ENCODE results near the gene FREM2.

FREM2 gene

GRCh38 chr13:38661010-38661675 lies 25.7 kb upstream of the FREM2 start:
- Histone ChIP-seq H4K12ac (ENCODE audit: low read depth, low read length) (no peak overlapping the region), H3K27me3 (ENCODE audit: insufficient read depth, low read length) (no peaks in the 10 kb centered on the region), H3K9me3 (ENCODE audit: insufficient read depth, low read depth, low read length) (no peaks in the 10 kb centered on the region), H3K9ac (ENCODE audit: low read length) (no peak overlapping the region), H3K79me1 (ENCODE audit: low read length) (no peaks in the 10 kb centered on the region), H2BK5ac (ENCODE audit: low read depth, low read length, poor library complexity) (no peak overlapping the region), H3K18ac (ENCODE audit: low read length) (no peak overlapping the region), H2AK5ac (ENCODE audit: low read length) (no peak overlapping the region), H3K14ac (ENCODE audit: low read length) (no peak overlapping the region), H4K91ac (ENCODE audit: low read depth, low read length) (no peak overlapping the region), H3K4me2 (ENCODE audit: low read length) (no peak overlapping the region), H4K8ac (ENCODE audit: low read depth, low read length) (no peak overlapping the region), H3K23ac (ENCODE audit: low read length) (no peak overlapping the region), H3K27ac (ENCODE audit: low read depth, low read length) (no peak overlapping the region), H3K36me3 (ENCODE audit: control insufficient read depth in 1 of 2, insufficient read depth in 2 of 2, low read length in 2 of 2) (no peaks in the 10 kb centered on the region), H3K4me3 (ENCODE audit: low read depth, low read length) (no peak overlapping the region), H2BK12ac (ENCODE audit: low read length) (no peak overlapping the region), H3K79me2 (ENCODE audit: control insufficient read depth, insufficient read depth, low read length, poor library complexity) (no peaks in the 10 kb centered on the region), H3K4me1 (ENCODE audit: control insufficient read depth in 1 of 2, insufficient read depth in 2 of 2, low read length in 2 of 2) (no peaks in the 10 kb centered on the region), H2AFZ (ENCODE audit: insufficient read depth, low read length, poor library complexity) (no peak overlapping the region), H3K4ac (ENCODE audit: low read depth, low read length) (no peak overlapping the region), H2BK120ac (ENCODE audit: insufficient read depth, low read length, poor library complexity) (no peak overlapping the region)
- DNase-seq: no peak
- WGBS (ENCODE audit: extremely low coverage, insufficient coverage, insufficient read length): no CpG with 5 or more reads among the region's 2 CpGs

GRCh38 chr13:38662362-38662761 lies 24.5 kb upstream of the FREM2 start:
- no peak overlapping the region for H3K4me3 ChIP-seq (ENCODE audit: low read depth, low read length)
- no peaks in the 10 kb centered on the region for H3K27me3 ChIP-seq (ENCODE audit: insufficient read depth, low read length)
- no peak overlapping the region for H3K18ac ChIP-seq (ENCODE audit: low read length)
- H3K4me2 ChIP-seq (ENCODE audit: low read length): no peak overlapping the region
- no peak for DNase-seq
- H3K23ac ChIP-seq (ENCODE audit: low read length): no peak overlapping the region
- H3K79me2 ChIP-seq (ENCODE audit: control insufficient read depth, insufficient read depth, low read length, poor library complexity): no peaks in the 10 kb centered on the region
- H2BK120ac ChIP-seq (ENCODE audit: insufficient read depth, low read length, poor library complexity): no peak overlapping the region
- no peak overlapping the region for H2AFZ ChIP-seq (ENCODE audit: insufficient read depth, low read length, poor library complexity)
- no peak overlapping the region for H2BK12ac ChIP-seq (ENCODE audit: low read length)
- no peak overlapping the region for H3K9ac ChIP-seq (ENCODE audit: low read length)
- no peaks in the 10 kb centered on the region for H3K4me1 ChIP-seq (ENCODE audit: control insufficient read depth in 1 of 2, insufficient read depth in 2 of 2, low read length in 2 of 2)
- H3K14ac ChIP-seq (ENCODE audit: low read length): no peak overlapping the region
- no peak overlapping the region for H3K4ac ChIP-seq (ENCODE audit: low read depth, low read length)
- no peak overlapping the region for H4K12ac ChIP-seq (ENCODE audit: low read depth, low read length)
- no peaks in the 10 kb centered on the region for H3K79me1 ChIP-seq (ENCODE audit: low read length)
- no CpG with 5 or more reads among the region's 2 CpGs for WGBS (ENCODE audit: extremely low coverage, insufficient coverage, insufficient read length)
- H2AK5ac ChIP-seq (ENCODE audit: low read length): no peak overlapping the region
- no peaks in the 10 kb centered on the region for H3K36me3 ChIP-seq (ENCODE audit: control insufficient read depth in 1 of 2, insufficient read depth in 2 of 2, low read length in 2 of 2)
- H4K91ac ChIP-seq (ENCODE audit: low read depth, low read length): no peak overlapping the region
- no peaks in the 10 kb centered on the region for H3K9me3 ChIP-seq (ENCODE audit: insufficient read depth, low read depth, low read length)
- no peak overlapping the region for H2BK5ac ChIP-seq (ENCODE audit: low read depth, low read length, poor library complexity)
- H4K8ac ChIP-seq (ENCODE audit: low read depth, low read length): no peak overlapping the region
- no peak overlapping the region for H3K27ac ChIP-seq (ENCODE audit: low read depth, low read length)

GRCh38 chr13:38664906-38665305 lies 22.0 kb upstream of the FREM2 start:
- no peak overlapping the region for H3K27ac ChIP-seq (ENCODE audit: low read depth, low read length)
- no peak overlapping the region for H3K4ac ChIP-seq (ENCODE audit: low read depth, low read length)
- H3K9me3 ChIP-seq (ENCODE audit: insufficient read depth, low read depth, low read length): no peaks in the 10 kb centered on the region
- H3K4me2 ChIP-seq (ENCODE audit: low read length): no peak overlapping the region
- no peak overlapping the region for H4K12ac ChIP-seq (ENCODE audit: low read depth, low read length)
- no peak overlapping the region for H3K14ac ChIP-seq (ENCODE audit: low read length)
- WGBS (ENCODE audit: extremely low coverage, insufficient coverage, insufficient read length): no CpG with 5 or more reads among the region's 2 CpGs
- no peak for DNase-seq
- no peak overlapping the region for H2BK120ac ChIP-seq (ENCODE audit: insufficient read depth, low read length, poor library complexity)
- H3K23ac ChIP-seq (ENCODE audit: low read length): no peak overlapping the region
- H3K27me3 ChIP-seq (ENCODE audit: insufficient read depth, low read length): no peaks in the 10 kb centered on the region
- H3K9ac ChIP-seq (ENCODE audit: low read length): no peak overlapping the region
- no peak overlapping the region for H3K4me3 ChIP-seq (ENCODE audit: low read depth, low read length)
- H2AFZ ChIP-seq (ENCODE audit: insufficient read depth, low read length, poor library complexity): no peak overlapping the region
- no peak overlapping the region for H3K18ac ChIP-seq (ENCODE audit: low read length)
- H3K36me3 ChIP-seq (ENCODE audit: control insufficient read depth in 1 of 2, insufficient read depth in 2 of 2, low read length in 2 of 2): no peaks in the 10 kb centered on the region
- H2AK5ac ChIP-seq (ENCODE audit: low read length): no peak overlapping the region
- H3K79me2 ChIP-seq (ENCODE audit: control insufficient read depth, insufficient read depth, low read length, poor library complexity): no peaks in the 10 kb centered on the region
- no peak overlapping the region for H4K8ac ChIP-seq (ENCODE audit: low read depth, low read length)
- no peak overlapping the region for H2BK12ac ChIP-seq (ENCODE audit: low read length)
- no peaks in the 10 kb centered on the region for H3K79me1 ChIP-seq (ENCODE audit: low read length)
- H4K91ac ChIP-seq (ENCODE audit: low read depth, low read length): no peak overlapping the region
- H3K4me1 ChIP-seq (ENCODE audit: control insufficient read depth in 1 of 2, insufficient read depth in 2 of 2, low read length in 2 of 2): no peaks in the 10 kb centered on the region
- H2BK5ac ChIP-seq (ENCODE audit: low read depth, low read length, poor library complexity): no peak overlapping the region

- H3K79me2 ChIP-seq (ENCODE audit: control insufficient read depth, insufficient read depth, low read length, poor library complexity): no peaks in the 10 kb centered on the region
- H3K27ac ChIP-seq (ENCODE audit: low read depth, low read length): no peak overlapping the region
- no peak overlapping the region for H2AK5ac ChIP-seq (ENCODE audit: low read length)
- H2AFZ ChIP-seq (ENCODE audit: insufficient read depth, low read length, poor library complexity): no peak overlapping the region
- H3K79me1 ChIP-seq (ENCODE audit: low read length): peaks cover 2% of the 10 kb centered on the region
- no peak overlapping the region for H4K12ac ChIP-seq (ENCODE audit: low read depth, low read length)
- H2BK5ac ChIP-seq (ENCODE audit: low read depth, low read length, poor library complexity): no peak overlapping the region
- H3K36me3 ChIP-seq (ENCODE audit: control insufficient read depth in 1 of 2, insufficient read depth in 2 of 2, low read length in 2 of 2): no peaks in the 10 kb centered on the region
- H3K9me3 ChIP-seq (ENCODE audit: insufficient read depth, low read depth, low read length): no peaks in the 10 kb centered on the region
- no peak for DNase-seq
- H3K18ac ChIP-seq (ENCODE audit: low read length): no peak overlapping the region
- no peaks in the 10 kb centered on the region for H3K27me3 ChIP-seq (ENCODE audit: insufficient read depth, low read length)
- H2BK120ac ChIP-seq (ENCODE audit: insufficient read depth, low read length, poor library complexity): no peak overlapping the region
- no peak overlapping the region for H3K14ac ChIP-seq (ENCODE audit: low read length)
- no peak overlapping the region for H4K91ac ChIP-seq (ENCODE audit: low read depth, low read length)
- no CpG with 5 or more reads among the region's 6 CpGs for WGBS (ENCODE audit: extremely low coverage, insufficient coverage, insufficient read length)
- H3K9ac ChIP-seq (ENCODE audit: low read length): no peak overlapping the region
- peak overlapping the region; percentile 55 for H2BK12ac ChIP-seq (ENCODE audit: low read length)
- H3K4ac ChIP-seq (ENCODE audit: low read depth, low read length): no peak overlapping the region
- peaks cover 0 to 4% of the 10 kb centered on the region in 2 experiments for H3K4me1 ChIP-seq (ENCODE audit: control insufficient read depth in 1 of 2, insufficient read depth in 2 of 2, low read length in 2 of 2)
- no peak overlapping the region for H3K4me3 ChIP-seq (ENCODE audit: low read depth, low read length)
- H3K23ac ChIP-seq (ENCODE audit: low read length): no peak overlapping the region
- H3K4me2 ChIP-seq (ENCODE audit: low read length): no peak overlapping the region
- H4K8ac ChIP-seq (ENCODE audit: low read depth, low read length): no peak overlapping the region
Measured at GRCh38 chr13:38667526-38668109, 19.3 kb upstream of the FREM2 start.

All from trophoblast cell (in vitro differentiated cells and primary cell).